Stomach (tissue), 19 donors: Measurements from ENCODE around the gene CTAGE9. TPM values are rescaled to one million over a fixed set of nuclear protein-coding genes. Genes with fewer than 3 reads are reported as not detected.
"Not testable (repeated sequence)": the region's sequence is repeated elsewhere in the genome, so short reads cannot be mapped to it uniquely, and the experiment has no call there.

Experiments
- DNase-seq, 2 donors: peaks; one replicate each; pipeline versions ENCODE4 v3.0.0 to v3.0.0-alpha.2; 2013 to 2019
- H3K27ac ChIP-seq, 5 donors: fragments of 200-600 bp in 4 of 5; sonication (generic) in 4 of 5; one replicate each; pipeline ENCODE4 v1.5.1; 2013 to 2019; ENCODE audit warnings: mild to moderate bottlenecking in 1 of 5, moderate library complexity in 1 of 5
- H3K27me3 ChIP-seq, 3 donors: fragments of 200-600 bp; sonication (generic); one replicate each; pipeline ENCODE4 v1.5.1; 2017 to 2019; ENCODE audit warnings: mixed run types in 1 of 3
- H3K36me3 ChIP-seq, 4 donors: fragments of 200-600 bp; sonication (generic); 1 replicate in 3 of 4; 2 replicates in 1 of 4; pipeline ENCODE4 v1.5.1; 2016 to 2019
- H3K4me1 ChIP-seq, 4 donors: fragments of 200-600 bp; sonication (generic); one replicate each; pipeline ENCODE4 v1.5.1; 2016 to 2019
- H3K4me3 ChIP-seq, 4 donors: fragments of 200-600 bp; sonication (generic) in 3 of 4; one replicate each; pipeline ENCODE4 v1.5.1; 2016 to 2019; ENCODE audit warnings: mild to moderate bottlenecking in 1 of 4
- H3K9me3 ChIP-seq, 4 donors: fragments of 200-600 bp; sonication (generic); one replicate each; pipeline ENCODE4 v1.5.1; 2016 to 2019
- EP300 ChIP-seq: sonication (generic); formaldehyde crosslinking; IDR thresholded peaks from one replicate; pipeline ENCODE4 v1.6.1; 2017; ENCODE audit warnings: antibody characterized with exemption
- POLR2A ChIP-seq, 4 donors: fragments of 450-650 bp; IDR thresholded peaks; one replicate each; pipeline ENCODE4 v1.6.1; 2016; ENCODE audit warnings: antibody characterized with exemption in 4 of 4, control low read depth in 2 of 4, mild to moderate bottlenecking in 1 of 4, moderate library complexity in 1 of 4
- POLR2AphosphoS5 ChIP-seq, 3 donors: sonication (generic); formaldehyde crosslinking; IDR thresholded peaks; one replicate each; pipeline ENCODE4 v1.6.1; 2016; ENCODE audit warnings: antibody characterized with exemption in 3 of 3
- WGBS, 5 donors: extraction: QIAGEN DNeasy Blood & Tissue Kit in 3 of 5; methylation state at CpG; one replicate each; pipeline versions ENCODE4 v1.1.5 to v1.1.7; 2013 to 2018; 5-methylcytosine and 5-hydroxymethylcytosine counted together
- intact Hi-C: fragments of 100-400 bp; cut with DNase I; formaldehyde crosslinking; loops from one replicate; pipeline ENCODE4 v1.15.1; 2023; ENCODE audit warnings: low total_unique reads
- long read RNA-seq, 10 donors: transcript quantifications; one replicate each; lab custom pipeline, GENCODE V29; 2026
- polyA plus RNA-seq, 3 donors: library from polyadenylated mRNA; stranded (reverse); fragments of 200-250 nt; gene quantifications; one replicate each; pipeline ENCODE4 v1.2.3, GENCODE V29; 2013
- total RNA-seq, 5 donors: library from RNA; depleted of rRNA; stranded (reverse); fragments of >200 nt; gene quantifications; one replicate each; pipeline versions ENCODE4 v1.1.0 to v1.2.3, GENCODE V29; 2014 to 2016
- TF ChIP-seq, protein P1 (sequence below), 7 experiments: fragments of 450-650 bp in 4 of 7; fragments of 200-600 bp in 3 of 7; sonication (generic) in 3 of 7; IDR thresholded peaks; one replicate each; pipeline ENCODE4 v1.5.1; 2016 to 2019; ENCODE audit warnings: antibody characterized with exemption in 7 of 7, control low read depth in 2 of 7, mild to moderate bottlenecking in 1 of 7
- donor health status: healthy with polysubstance abuse.
- donor health status: Bipolar disorder and iron deficiency.
- donor health status: healthy.

Gene CTAGE9
- 1 to 10 TPM in 1 of 5 donors, not detected in 4; 6.2 TPM for total RNA-seq
- not detected for polyA plus RNA-seq
- long read RNA-seq, donor 1, partial matches to known transcripts: 0 of 2 reads
- long read RNA-seq, donor 1, other reads (novel, unspliced or antisense): 0 of 2 reads
- long read RNA-seq, donor 2: 0 reads
- long read RNA-seq, donor 3: 0 reads
- long read RNA-seq, donor 4: 0 reads
- long read RNA-seq, donor 5: 0 reads
- long read RNA-seq, donor 6: 0 reads
- long read RNA-seq, donor 7, partial matches to known transcripts: 0 of 1 reads
- long read RNA-seq, donor 7, other reads (novel, unspliced or antisense): 0 of 1 reads
- long read RNA-seq, donor 8, partial matches to known transcripts: 0 of 1 reads
- long read RNA-seq, donor 8, other reads (novel, unspliced or antisense): 0 of 1 reads
- long read RNA-seq, donor 9: 0 reads
- long read RNA-seq, donor 10, partial matches to known transcripts: 0 of 1 reads
- long read RNA-seq, donor 10, other reads (novel, unspliced or antisense): 0 of 1 reads

GRCh38 chr6:131710917-131711316, at the start of gene CTAGE9:
CTAGE9 (minus strand) TSS chr6:131711017; CDS start chr6:131711017, 0 bp downstream.
- H3K27me3 ChIP-seq, H3K36me3 ChIP-seq, DNase-seq, H3K27ac ChIP-seq, H3K4me1 ChIP-seq, H3K9me3 ChIP-seq, intact Hi-C loops, H3K4me3 ChIP-seq: not testable (repeated sequence)
- 92 to 99% (median 95%) methylated on average over 5 to 7 of the region's 18 CpGs for WGBS, 5 donors

GRCh38 chr6:131758920-131759319, 48.1 kb upstream of the CTAGE9 start:
- Histone ChIP-seq H3K9me3 (no peaks in the 10 kb centered on the region), H3K4me3 (no peak overlapping the region), H3K27ac (no peak overlapping the region), H3K36me3 (no peaks in the 10 kb centered on the region), H3K4me1 (no peaks in the 10 kb centered on the region), H3K27me3 (no peaks in the 10 kb centered on the region)
- intact Hi-C loops: no loop called here
- no peak for TF ChIP-seq POLR2A (IDR thresholded peaks at IDR 0.05)
- TF ChIP-seq POLR2AphosphoS5 (IDR thresholded peaks at IDR 0.05): no peak
- no peak for TF ChIP-seq EP300
- TF ChIP-seq, protein P1, sequence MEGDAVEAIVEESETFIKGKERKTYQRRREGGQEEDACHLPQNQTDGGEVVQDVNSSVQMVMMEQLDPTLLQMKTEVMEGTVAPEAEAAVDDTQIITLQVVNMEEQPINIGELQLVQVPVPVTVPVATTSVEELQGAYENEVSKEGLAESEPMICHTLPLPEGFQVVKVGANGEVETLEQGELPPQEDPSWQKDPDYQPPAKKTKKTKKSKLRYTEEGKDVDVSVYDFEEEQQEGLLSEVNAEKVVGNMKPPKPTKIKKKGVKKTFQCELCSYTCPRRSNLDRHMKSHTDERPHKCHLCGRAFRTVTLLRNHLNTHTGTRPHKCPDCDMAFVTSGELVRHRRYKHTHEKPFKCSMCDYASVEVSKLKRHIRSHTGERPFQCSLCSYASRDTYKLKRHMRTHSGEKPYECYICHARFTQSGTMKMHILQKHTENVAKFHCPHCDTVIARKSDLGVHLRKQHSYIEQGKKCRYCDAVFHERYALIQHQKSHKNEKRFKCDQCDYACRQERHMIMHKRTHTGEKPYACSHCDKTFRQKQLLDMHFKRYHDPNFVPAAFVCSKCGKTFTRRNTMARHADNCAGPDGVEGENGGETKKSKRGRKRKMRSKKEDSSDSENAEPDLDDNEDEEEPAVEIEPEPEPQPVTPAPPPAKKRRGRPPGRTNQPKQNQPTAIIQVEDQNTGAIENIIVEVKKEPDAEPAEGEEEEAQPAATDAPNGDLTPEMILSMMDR (IDR thresholded peaks at IDR 0.05): no peak
- 83 to 89% (median 85%) methylated on average over 4 of the region's 4 CpGs for whole genome bisulfite sequencing, 5 donors
- DNase-seq: no peak

DNA sequence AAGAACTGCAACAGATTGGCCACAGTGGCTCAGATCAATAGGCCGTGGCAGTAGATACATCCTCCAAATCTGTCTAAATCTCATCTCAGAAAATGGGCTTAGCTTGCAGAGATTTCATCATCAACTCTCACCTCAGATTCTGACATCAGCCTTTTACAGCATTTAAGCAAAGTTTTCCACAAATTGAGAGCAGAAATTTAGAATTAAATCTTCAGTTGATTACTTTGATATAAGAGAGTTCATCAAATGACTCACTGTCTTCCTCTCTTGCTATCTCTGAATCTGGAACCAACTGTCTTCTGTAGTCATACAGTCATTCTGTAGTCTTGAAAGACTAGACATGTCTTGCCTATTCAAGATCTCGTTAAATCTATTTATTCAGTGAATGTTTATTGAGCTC, 45.2 kb upstream of the CTAGE9 start:
- Histone ChIP-seq H3K36me3 (no peaks in the 10 kb centered on the region), H3K4me1 (no peaks in the 10 kb centered on the region), H3K4me3 (no peak overlapping the region), H3K9me3 (no peaks in the 10 kb centered on the region), H3K27ac (no peak overlapping the region), H3K27me3 (no peaks in the 10 kb centered on the region)
- intact Hi-C loops: no loop called here
- TF ChIP-seq POLR2A (IDR thresholded peaks at IDR 0.05) (no peak), POLR2AphosphoS5 (IDR thresholded peaks at IDR 0.05) (no peak), EP300 (no peak)
- TF ChIP-seq, protein P1 (IDR thresholded peaks at IDR 0.05): no peak
- 86 to 88% (median 87%) methylated on average over 2 of the region's 2 CpGs for WGBS, 5 donors
- DNase-seq: no peak

DNA sequence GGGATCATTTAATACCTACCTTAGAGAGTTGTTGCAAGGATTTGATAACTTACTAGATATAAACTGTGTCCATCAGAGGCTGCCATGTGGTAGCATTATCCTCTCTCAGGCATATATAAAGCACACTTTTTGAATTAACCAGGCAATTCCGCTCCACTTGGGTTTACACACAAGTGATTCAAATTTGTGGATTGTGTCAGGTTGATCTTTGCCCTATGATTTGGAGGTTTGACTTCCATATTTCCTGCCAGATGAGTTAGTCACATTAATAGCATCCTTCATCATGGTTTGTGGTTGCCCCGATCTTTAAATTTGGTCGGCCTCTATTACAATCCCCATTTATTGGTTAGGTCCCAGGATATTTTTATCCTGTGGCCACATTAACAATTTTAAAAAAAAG, 44.8 kb upstream of the CTAGE9 start:
- intact Hi-C loops: no loop called here
- no peaks in the 10 kb centered on the region for H3K27me3 ChIP-seq
- 90 to 96% (median 94%) methylated on average over 3 of the region's 3 CpGs for WGBS, 5 donors
- H3K27ac ChIP-seq: no peak overlapping the region
- no peaks in the 10 kb centered on the region for H3K9me3 ChIP-seq
- no peak overlapping the region for H3K4me3 ChIP-seq
- no peaks in the 10 kb centered on the region for H3K36me3 ChIP-seq
- no peaks in the 10 kb centered on the region for H3K4me1 ChIP-seq
- TF ChIP-seq EP300 (no peak), POLR2AphosphoS5 (IDR thresholded peaks at IDR 0.05) (no peak), POLR2A (IDR thresholded peaks at IDR 0.05) (no peak)
- TF ChIP-seq, protein P1 (IDR thresholded peaks at IDR 0.05): no peak
- no peak for DNase-seq
